ENCODE results near the gene FGF14.

FGF14 gene

DNA sequence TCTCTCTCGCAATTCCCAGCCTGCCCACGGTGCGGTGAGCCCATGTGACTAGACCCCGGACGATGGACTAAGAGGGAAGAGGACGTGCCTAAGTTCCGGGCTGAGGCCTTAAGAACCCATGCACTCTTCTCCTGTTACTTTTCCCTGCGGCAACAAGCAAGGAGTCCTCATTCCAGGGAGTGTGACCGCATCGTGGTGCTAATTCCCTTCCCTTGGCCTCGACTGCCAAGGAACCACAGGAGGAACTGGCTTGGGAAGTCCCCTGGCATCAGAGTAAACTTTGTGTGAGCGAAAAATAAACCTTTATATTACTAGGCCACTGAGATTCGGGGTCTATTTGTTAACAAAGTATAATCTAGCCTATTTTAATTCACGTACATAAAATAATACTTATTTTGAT is 34.0 kb downstream of the FGF14 start:
- DNase-seq (ENCODE audit: low read depth in 2 of 2): no peak

DNA sequence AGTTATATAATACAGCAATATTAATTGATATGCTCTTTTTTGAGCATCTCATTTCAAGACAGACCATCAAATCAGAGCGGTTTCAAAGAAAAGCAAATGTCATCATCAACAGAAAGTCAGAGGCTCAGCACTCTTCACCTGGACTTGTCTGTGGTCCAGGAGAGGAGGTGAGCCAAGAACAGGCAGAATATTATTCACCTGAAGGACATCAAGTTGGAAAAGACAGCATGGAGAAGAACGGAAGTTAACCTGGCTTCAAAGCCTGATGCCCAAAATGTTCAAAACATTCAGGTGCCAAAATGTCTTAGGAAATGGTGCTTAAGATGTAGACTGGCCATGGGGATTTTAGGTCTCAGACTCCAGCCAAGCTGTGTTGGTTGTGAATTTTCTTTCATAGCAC is 40.7 kb downstream of the FGF14 start:
- DNase-seq (ENCODE audit: low read depth in 2 of 2): no peak

GRCh38 chr13:102359264-102359663 is 42.6 kb downstream of the FGF14 start:
- no peak for DNase-seq (ENCODE audit: low read depth in 2 of 2)

GRCh38 chr13:102355251-102355650 is 46.6 kb downstream of the FGF14 start:
- DNase-seq (ENCODE audit: low read depth in 2 of 2): no peak

- no peak for DNase-seq (ENCODE audit: low read depth in 2 of 2)
These were observed 47.8 kb downstream of the FGF14 start for GRCh38 chr13:102354011-102354410.

DNA sequence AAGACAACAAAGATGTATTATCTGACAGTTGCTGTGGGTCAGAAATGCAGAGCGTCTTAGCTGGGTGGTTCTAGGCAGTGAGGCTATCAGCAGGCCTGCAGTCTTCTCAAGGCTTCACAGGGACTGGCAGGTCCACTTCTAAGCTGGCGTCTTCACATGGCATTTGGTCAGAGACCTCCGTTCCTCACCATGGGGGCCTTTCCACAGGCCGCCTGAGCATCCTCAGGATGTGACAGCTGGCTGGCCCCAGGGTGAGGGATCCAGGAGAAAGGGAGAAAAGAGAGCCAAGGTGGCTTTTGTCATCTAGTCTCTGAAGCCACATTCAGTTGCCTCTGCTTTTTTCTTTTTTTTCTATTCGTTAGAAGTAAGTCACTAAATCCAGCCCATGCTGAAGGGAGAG is 50.3 kb downstream of the FGF14 start:
- no peak for DNase-seq (ENCODE audit: low read depth in 2 of 2)

DNA sequence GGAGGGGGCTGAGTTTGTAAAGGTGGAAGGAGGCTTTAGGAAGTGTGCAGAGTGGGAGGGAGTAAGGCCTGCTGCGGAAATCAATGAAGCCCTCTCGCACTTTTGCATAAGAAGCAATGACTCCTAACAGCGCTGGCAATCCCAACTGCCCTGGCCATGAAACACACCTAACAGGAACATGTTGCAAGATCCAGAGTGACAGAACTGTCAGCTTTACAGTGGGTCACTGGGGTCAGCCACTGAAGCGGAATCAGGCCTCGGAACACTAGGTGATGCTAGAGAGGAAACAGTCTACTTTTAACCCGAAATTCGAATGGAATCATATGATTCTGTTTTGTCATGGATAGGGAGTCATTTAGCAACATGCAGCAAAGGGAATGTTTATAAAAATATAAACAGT is 54.4 kb downstream of the FGF14 start:
- DNase-seq (ENCODE audit: low read depth in 2 of 2): no peak

- no peak for DNase-seq (ENCODE audit: low read depth in 2 of 2)
These were observed 55.1 kb downstream of the FGF14 start for GRCh38 chr13:102346769-102347168.

DNA sequence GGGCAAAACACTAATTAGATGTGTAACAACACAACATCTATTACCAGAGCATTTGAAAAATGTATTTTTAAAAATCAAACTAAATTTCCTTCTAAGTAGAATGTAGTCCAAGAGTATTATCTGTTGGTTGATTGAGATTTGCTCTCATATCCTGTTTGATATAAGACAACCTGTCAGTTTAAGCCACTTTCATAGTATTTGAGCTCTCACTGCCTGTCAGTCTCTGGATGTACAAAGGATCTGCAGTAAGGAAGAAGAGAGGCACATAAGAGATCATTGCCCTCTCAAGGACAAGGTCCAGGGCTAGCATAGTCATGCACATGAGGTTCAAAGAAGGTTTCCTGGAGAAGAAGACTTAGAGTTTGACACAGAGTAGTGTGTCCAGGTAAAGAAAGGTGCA is 57.4 kb downstream of the FGF14 start:
- no peak for DNase-seq (ENCODE audit: low read depth in 2 of 2)

DNA sequence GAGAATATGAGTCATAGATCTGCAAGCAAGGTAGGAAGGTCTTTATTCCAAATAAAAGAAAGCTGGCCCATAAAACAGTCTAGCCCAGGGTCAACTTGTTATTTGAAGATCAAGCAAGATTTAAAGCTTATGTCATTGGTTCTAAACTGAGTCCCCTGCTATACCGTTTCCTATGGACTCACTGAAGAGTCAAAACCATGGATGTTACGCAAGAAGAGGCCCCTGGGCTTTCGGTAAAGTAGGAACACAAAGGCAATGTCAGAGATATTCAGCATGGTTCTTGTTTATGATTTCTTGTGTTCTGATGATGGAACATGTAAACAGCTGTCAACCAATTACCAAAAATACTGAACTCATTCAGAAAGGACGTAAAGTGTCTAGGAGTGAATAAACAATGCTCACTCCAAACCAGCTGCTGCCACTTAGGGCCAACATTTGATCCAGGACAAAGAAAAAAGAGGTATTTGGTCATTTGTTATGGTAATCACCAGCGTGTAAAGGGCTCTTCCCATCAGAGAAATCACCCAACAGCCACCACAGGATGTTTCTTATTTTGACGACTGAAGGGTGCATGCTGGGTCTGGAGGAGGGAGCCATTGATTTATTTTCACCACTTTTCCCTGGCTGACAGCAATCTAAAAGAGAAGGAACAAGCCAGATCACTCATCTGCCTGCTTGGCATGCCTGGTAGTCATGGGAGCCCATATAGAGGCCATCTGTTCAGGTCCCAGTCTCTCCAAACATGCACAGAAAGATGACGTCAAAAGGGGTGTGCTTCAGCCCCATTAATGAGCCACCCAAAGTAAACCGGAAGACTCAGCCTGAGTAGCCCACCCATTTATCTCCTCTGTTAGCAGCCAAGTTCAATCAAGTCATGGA is 68.3 kb downstream of the FGF14 start:
- DNase-seq (ENCODE audit: low read depth in 2 of 2): no peak

DNA sequence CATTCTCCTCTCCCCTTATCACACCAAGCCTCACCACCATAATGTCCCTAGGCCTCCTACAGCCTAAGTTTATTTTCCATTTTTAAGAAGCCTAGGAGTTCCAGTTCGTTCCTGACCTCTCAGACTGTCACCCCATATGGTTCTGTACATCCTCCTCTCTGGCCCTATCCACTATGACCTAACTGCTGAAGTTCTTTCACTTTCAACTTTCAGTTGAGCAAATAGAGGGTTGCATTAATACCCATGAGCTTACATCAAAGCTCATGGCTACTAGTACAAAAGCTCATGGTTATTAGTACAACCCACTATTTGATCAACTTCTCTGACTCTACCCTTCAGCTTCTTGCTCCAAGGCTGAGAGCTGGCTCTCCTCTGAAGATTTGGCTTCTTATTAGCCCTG is 72.9 kb downstream of the FGF14 start:
- no peak for DNase-seq (ENCODE audit: low read depth in 2 of 2)

- no peak for DNase-seq (ENCODE audit: low read depth in 2 of 2)
These were observed 74.7 kb downstream of the FGF14 start for GRCh38 chr13:102327119-102327617.

- DNase-seq (ENCODE audit: low read depth in 2 of 2): no peak
These were observed 75.3 kb downstream of the FGF14 start for GRCh38 chr13:102326381-102327118.

GRCh38 chr13:102325321-102325720 is 76.5 kb downstream of the FGF14 start:
- no peak for DNase-seq (ENCODE audit: low read depth in 2 of 2)

- no peak for DNase-seq (ENCODE audit: low read depth in 2 of 2)
These were observed 78.3 kb downstream of the FGF14 start for GRCh38 chr13:102323505-102323904.

- DNase-seq (ENCODE audit: low read depth in 2 of 2): no peak
These were observed 78.8 kb downstream of the FGF14 start for GRCh38 chr13:102323012-102323411.

DNA sequence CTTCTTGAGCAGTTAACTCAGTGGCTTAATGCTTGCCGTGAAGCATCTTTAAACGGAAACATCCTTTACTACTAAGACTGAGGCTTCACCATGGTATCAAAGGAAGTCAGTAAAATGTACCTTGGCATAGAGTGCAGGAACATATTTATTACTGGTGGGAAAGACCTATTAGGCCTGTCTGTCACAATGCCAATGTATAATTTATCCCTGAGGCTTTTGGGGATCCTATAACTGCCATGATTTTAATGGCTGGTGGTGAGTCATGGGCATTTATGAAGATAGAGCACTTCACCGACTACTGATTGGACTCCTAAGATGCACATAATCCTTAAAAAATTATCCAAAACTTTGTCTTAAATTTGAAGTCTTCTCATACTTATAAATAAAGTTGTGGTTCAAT is 79.6 kb downstream of the FGF14 start:
- no peak for DNase-seq (ENCODE audit: low read depth in 2 of 2)

GRCh38 chr13:102318233-102318632 is 83.6 kb downstream of the FGF14 start:
- no peak for DNase-seq (ENCODE audit: low read depth in 2 of 2)

GRCh38 chr13:102317593-102317992 is 84.3 kb downstream of the FGF14 start:
- no peak for DNase-seq (ENCODE audit: low read depth in 2 of 2)

- no peak for DNase-seq (ENCODE audit: low read depth in 2 of 2)
These were observed 85.1 kb downstream of the FGF14 start for GRCh38 chr13:102316732-102317131.

GRCh38 chr13:102312841-102313240 is 89.0 kb downstream of the FGF14 start:
- DNase-seq (ENCODE audit: low read depth in 2 of 2): no peak

DNA sequence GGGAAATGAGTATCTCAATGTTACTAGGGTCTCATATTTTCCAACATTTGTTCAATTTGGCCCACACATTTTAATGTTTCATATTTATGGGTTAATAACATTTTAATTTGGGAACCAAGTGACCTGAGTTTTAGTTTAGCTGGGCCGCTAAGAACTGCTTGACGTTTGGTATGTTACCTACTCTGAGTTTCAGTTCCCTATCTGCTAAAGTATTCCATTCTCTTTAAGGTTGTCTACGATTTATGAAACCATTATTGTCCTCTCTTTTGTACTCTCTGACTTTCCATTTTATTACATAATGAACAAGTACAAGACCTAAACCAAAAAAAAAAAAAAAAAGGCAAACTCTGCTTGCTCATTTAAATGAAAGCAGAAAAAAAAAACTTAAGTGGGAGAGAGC is 89.9 kb downstream of the FGF14 start:
- no peak for DNase-seq (ENCODE audit: low read depth in 2 of 2)

GRCh38 chr13:102311419-102311796 is 90.4 kb downstream of the FGF14 start:
- DNase-seq (ENCODE audit: low read depth in 2 of 2): no peak

Measured in stimulated activated CD4-positive, alpha-beta T cell treated with anti-CD3 and anti-CD28 coated beads, Interleukin-4, amount 100 ng/mL, for 48 hours (primary cell).